Measurements from ENCODE around the gene PARVB. TPM values are rescaled to one million over a fixed set of nuclear protein-coding genes. Genes with fewer than 3 reads are reported as not detected.

The PARVB gene
- total RNA-seq, 6 experiments from 2014 or later: 36.5 to 44.2 (median 38.9) TPM

DNA sequence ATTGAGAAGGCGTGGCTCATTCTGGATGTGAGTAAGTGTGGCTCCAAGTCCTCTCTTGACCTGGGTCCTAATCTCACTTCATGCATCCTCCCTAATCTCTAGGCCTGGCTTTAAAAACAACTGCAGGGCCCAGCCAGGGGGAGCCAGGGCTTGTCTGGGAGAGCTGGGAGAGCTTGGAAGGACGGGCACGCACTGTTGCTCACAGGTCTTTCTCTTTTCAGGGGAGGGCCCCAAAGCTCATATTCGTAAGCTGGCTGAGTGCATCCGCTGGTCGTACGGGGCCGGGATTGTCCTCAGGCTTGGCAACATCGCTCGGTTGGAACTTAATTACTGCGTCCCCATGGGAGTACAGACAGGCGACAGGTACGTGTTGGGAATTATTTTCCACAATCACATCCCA lies 34.1 kb upstream of the PARVB start:
- Mint-ChIP-seq H3K36me3 (ENCODE audit: low read depth) (peaks cover 20% of the 10 kb centered on the region), H3K4me3 (no peak overlapping the region), H3K27me3 (ENCODE audit: insufficient read depth) (no peaks in the 10 kb centered on the region; the same call in 1 of the 2 replicates), H3K4me1 (ENCODE audit: low read depth) (peaks cover 21% of the 10 kb centered on the region), H3K27ac (no peak overlapping the region), H3K9me3 (no peaks in the 10 kb centered on the region)
- TF ChIP-seq, protein P1, sequence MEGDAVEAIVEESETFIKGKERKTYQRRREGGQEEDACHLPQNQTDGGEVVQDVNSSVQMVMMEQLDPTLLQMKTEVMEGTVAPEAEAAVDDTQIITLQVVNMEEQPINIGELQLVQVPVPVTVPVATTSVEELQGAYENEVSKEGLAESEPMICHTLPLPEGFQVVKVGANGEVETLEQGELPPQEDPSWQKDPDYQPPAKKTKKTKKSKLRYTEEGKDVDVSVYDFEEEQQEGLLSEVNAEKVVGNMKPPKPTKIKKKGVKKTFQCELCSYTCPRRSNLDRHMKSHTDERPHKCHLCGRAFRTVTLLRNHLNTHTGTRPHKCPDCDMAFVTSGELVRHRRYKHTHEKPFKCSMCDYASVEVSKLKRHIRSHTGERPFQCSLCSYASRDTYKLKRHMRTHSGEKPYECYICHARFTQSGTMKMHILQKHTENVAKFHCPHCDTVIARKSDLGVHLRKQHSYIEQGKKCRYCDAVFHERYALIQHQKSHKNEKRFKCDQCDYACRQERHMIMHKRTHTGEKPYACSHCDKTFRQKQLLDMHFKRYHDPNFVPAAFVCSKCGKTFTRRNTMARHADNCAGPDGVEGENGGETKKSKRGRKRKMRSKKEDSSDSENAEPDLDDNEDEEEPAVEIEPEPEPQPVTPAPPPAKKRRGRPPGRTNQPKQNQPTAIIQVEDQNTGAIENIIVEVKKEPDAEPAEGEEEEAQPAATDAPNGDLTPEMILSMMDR (IDR thresholded peaks at IDR 0.05): no peak
- no peak for DNase-seq

DNA sequence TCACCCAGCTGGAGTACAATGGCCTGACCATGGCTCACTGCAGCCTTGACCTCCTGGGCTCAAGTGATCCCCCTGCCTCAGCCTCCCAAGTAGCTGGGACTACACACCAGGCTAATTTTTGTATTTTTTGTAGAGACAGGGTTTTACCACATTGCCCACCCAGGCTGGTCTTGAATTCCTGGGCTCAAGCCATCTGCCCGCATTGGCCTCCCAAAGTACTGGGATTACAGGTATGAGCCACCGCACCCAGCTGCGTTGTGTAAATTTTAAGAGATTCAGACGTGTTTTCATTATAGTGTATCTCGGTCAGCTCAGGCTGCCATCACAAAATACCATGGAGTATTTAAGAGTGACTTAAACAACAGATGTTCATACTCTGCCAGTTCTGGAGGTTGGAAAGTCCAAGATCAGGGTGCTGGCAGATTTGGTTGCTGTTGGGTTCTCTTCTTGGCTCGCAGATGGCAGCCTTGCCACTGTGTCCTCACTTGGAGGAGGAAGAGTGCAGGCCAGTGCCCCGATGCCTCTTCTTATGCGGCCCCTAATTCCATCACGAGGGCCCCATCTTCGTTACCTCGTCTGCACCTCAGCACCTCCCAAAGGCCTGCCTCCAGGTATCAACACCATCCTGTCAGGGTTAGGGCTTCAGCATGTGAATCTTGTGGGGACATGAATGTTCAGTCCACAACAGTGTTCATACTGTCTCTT lies 32.6 kb upstream of the PARVB start:
- Mint-ChIP-seq H3K36me3 (ENCODE audit: low read depth) (peaks cover 22% of the 10 kb centered on the region), H3K4me1 (ENCODE audit: low read depth) (peaks cover 21% of the 10 kb centered on the region)
- TF ChIP-seq, protein P1 (IDR thresholded peaks at IDR 0.05): no peak

GRCh38 chr22:43992331-43992821 lies 31.7 kb upstream of the PARVB start:
- Mint-ChIP-seq H3K9me3 (no peaks in the 10 kb centered on the region), H3K36me3 (ENCODE audit: low read depth) (peaks cover 26% of the 10 kb centered on the region), H3K4me1 (ENCODE audit: low read depth) (peaks cover 21% of the 10 kb centered on the region), H3K27ac (peak overlapping the region; percentile 90), H3K4me3 (peak overlapping the region; percentile 43; the same call in 1 of the 2 replicates), H3K27me3 (ENCODE audit: insufficient read depth) (no peaks in the 10 kb centered on the region; the same call in 1 of the 2 replicates)
- peak; percentile 93 for DNase-seq
- TF ChIP-seq, protein P1 (IDR thresholded peaks at IDR 0.05): no peak

More for the DNA sequence above, 32.6 kb upstream of the PARVB start:
- Mint-ChIP-seq H3K27me3 (ENCODE audit: insufficient read depth) (no peaks in the 10 kb centered on the region; the same call in 1 of the 2 replicates), H3K4me3 (no peak overlapping the region), H3K27ac (peak overlapping the region; percentile 90), H3K9me3 (no peaks in the 10 kb centered on the region)
- no peak for DNase-seq

- Mint-ChIP-seq H3K27me3 (ENCODE audit: insufficient read depth) (no peaks in the 10 kb centered on the region; the same call in 1 of the 2 replicates), H3K36me3 (ENCODE audit: low read depth) (peaks cover 27% of the 10 kb centered on the region), H3K27ac (peak overlapping the region; percentile 90)
Observed at GRCh38 chr22:43993072-43993760, 30.9 kb upstream of the PARVB start.

GRCh38 chr22:43994006-43994405 lies 30.1 kb upstream of the PARVB start:
- TF ChIP-seq, protein P1 (IDR thresholded peaks at IDR 0.05): no peak
- H3K4me3 Mint-ChIP-seq: no peak overlapping the region
- H3K27me3 Mint-ChIP-seq (ENCODE audit: insufficient read depth): no peaks in the 10 kb centered on the region; the same call in 1 of the 2 replicates
- no peaks in the 10 kb centered on the region for H3K9me3 Mint-ChIP-seq
- peaks cover 33% of the 10 kb centered on the region for H3K36me3 Mint-ChIP-seq (ENCODE audit: low read depth)
- no peak for DNase-seq
- H3K27ac Mint-ChIP-seq: no peak overlapping the region
- H3K4me1 Mint-ChIP-seq (ENCODE audit: low read depth): peaks cover 21% of the 10 kb centered on the region

More at GRCh38 chr22:43993072-43993760, 30.9 kb upstream of the PARVB start:
- TF ChIP-seq, protein P1 (IDR thresholded peaks at IDR 0.05): peak; percentile 98
- DNase-seq: peak; percentile 33
- H3K4me1 Mint-ChIP-seq (ENCODE audit: low read depth): peaks cover 21% of the 10 kb centered on the region
- no peak overlapping the region for H3K4me3 Mint-ChIP-seq
- H3K9me3 Mint-ChIP-seq: no peaks in the 10 kb centered on the region

Data from HFFc6 (cell line).